Osteoblast (primary cell): Measurements from ENCODE around the gene LAMP2. TPM values are rescaled to one million over a fixed set of nuclear protein-coding genes. Genes with fewer than 3 reads are reported as not detected.
A peak's percentile ranks its signal among the peaks of the same experiment; 100 is the strongest.
"Not testable (repeated sequence)": the region's sequence is repeated elsewhere in the genome, so short reads cannot be mapped to it uniquely, and the experiment has no call there.

Source experiments
- DNase-seq: peaks from one replicate; pipeline ENCODE4 v3.0.0; 2011; ENCODE audit warnings: low spot score, mixed read lengths; ENCODE audit not compliant: insufficient read length; ENCODE audit errors: missing footprints
- H2AFZ ChIP-seq: 2 replicates; pipeline ENCODE4 v1.6.0; 2011; ENCODE audit warnings: mild to moderate bottlenecking, low read length
- H3K27ac ChIP-seq: 2 replicates; pipeline ENCODE4 v1.5.1; 2011; ENCODE audit warnings: mild to moderate bottlenecking, low read depth, low read length, moderate library complexity
- H3K27me3 ChIP-seq: 2 replicates; pipeline ENCODE4 v1.6.0; 2012; ENCODE audit warnings: mild to moderate bottlenecking, control low read depth, inconsistent platforms, low read length, moderate library complexity; ENCODE audit not compliant: insufficient read depth
- H3K36me3 ChIP-seq: 2 replicates; pipeline ENCODE4 v1.5.1; 2011; ENCODE audit warnings: mild to moderate bottlenecking, low read length, control low read depth, moderate library complexity; ENCODE audit not compliant: insufficient read depth
- H3K4me1 ChIP-seq: 2 replicates; pipeline ENCODE4 v1.5.1; 2011; ENCODE audit warnings: mild to moderate bottlenecking, low read length, control low read depth, moderate library complexity; ENCODE audit not compliant: insufficient read depth
- H3K4me2 ChIP-seq: 2 replicates; pipeline ENCODE4 v1.6.0; 2011; ENCODE audit warnings: mild to moderate bottlenecking, low read length; ENCODE audit not compliant: insufficient read depth
- H3K4me3 ChIP-seq: fragments of 200-600 bp; sonication (generic); 3 replicates; pipeline ENCODE4 v1.5.1; 2012; ENCODE audit warnings: mild to moderate bottlenecking, low read length, inconsistent platforms; ENCODE audit not compliant: insufficient read depth
- H3K79me2 ChIP-seq: 2 replicates; pipeline ENCODE4 v1.6.0; 2012; ENCODE audit warnings: mild to moderate bottlenecking, low read length, control low read depth, inconsistent platforms; ENCODE audit not compliant: insufficient read depth
- H3K9me3 ChIP-seq: 2 replicates; pipeline ENCODE4 v1.5.1; 2011; ENCODE audit warnings: low read depth, low read length, control low read depth
- H4K20me1 ChIP-seq: 2 replicates; pipeline ENCODE4 v1.6.0; 2012; ENCODE audit warnings: mild to moderate bottlenecking, low read length, control low read depth; ENCODE audit not compliant: insufficient read depth
- total RNA-seq: library from RNA; depleted of rRNA; stranded (reverse); fragments of >200 nt; gene quantifications from 2 replicates; pipeline ENCODE4 v1.2.3, GENCODE V29; 2012
- TF ChIP-seq, protein P1 (sequence below): IDR thresholded peaks from 2 replicates; pipeline ENCODE4 v1.5.1; 2011; ENCODE audit warnings: mild to moderate bottlenecking, low read depth, low read length, moderate library complexity; ENCODE audit errors: extremely low read depth

Gene LAMP2
- total RNA-seq, 1 donor, result 237 TPM

DNA sequence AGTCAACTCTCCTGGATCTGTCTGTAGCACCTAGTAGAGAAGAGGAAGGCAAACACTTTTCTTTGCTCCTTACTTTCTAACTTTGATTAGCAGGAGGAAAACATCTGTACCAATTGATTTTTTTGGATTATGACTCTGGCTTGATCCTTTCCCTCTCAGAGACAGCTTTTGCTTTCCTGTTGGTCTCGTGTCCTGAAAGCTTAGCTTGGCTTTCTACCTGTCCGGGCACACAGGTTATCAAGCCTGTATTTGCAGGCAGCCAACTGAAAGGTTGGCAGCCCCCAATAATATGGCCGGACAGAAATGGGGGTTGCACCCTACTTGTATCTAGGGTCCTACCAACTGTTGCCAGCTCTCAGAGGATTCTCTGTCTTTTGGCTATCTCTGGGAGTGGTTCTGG is 43.1 kb upstream of the LAMP2 start:
- Histone ChIP-seq H2AFZ (no peak overlapping the region), H3K9me3 (no peaks in the 10 kb centered on the region), H3K36me3 (peaks cover 4% of the 10 kb centered on the region), H3K27ac (no peak overlapping the region), H3K4me3 (no peak overlapping the region), H3K27me3 (no peaks in the 10 kb centered on the region), H4K20me1 (no peaks in the 10 kb centered on the region), H3K4me1 (no peaks in the 10 kb centered on the region), H3K4me2 (no peak overlapping the region), H3K79me2 (peaks cover 2% of the 10 kb centered on the region)
- no peak for DNase-seq
- TF ChIP-seq, protein P1, sequence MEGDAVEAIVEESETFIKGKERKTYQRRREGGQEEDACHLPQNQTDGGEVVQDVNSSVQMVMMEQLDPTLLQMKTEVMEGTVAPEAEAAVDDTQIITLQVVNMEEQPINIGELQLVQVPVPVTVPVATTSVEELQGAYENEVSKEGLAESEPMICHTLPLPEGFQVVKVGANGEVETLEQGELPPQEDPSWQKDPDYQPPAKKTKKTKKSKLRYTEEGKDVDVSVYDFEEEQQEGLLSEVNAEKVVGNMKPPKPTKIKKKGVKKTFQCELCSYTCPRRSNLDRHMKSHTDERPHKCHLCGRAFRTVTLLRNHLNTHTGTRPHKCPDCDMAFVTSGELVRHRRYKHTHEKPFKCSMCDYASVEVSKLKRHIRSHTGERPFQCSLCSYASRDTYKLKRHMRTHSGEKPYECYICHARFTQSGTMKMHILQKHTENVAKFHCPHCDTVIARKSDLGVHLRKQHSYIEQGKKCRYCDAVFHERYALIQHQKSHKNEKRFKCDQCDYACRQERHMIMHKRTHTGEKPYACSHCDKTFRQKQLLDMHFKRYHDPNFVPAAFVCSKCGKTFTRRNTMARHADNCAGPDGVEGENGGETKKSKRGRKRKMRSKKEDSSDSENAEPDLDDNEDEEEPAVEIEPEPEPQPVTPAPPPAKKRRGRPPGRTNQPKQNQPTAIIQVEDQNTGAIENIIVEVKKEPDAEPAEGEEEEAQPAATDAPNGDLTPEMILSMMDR, result no peak

DNA sequence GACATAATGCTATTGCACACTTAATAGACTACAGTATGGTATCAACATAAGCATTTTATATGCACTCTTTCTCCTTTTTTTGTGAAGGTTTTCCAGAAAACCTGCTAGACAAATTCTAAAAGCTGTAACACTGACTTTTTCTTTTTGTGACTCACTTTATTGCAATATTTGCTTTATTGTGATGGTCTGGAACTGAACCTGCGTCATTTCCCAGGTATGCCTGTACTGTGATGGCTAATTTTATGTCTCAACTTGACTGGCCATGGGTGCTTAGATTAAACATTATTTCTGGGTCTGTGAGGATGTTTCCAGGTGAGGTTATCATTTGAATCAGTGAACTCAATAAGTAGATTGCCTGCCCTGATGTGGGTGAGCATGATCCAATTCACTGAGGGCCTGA is 35.5 kb upstream of the LAMP2 start:
- H3K4me3 ChIP-seq, result no peak overlapping the region
- H3K79me2 ChIP-seq, result no peaks in the 10 kb centered on the region
- DNase-seq, result no peak
- no peaks in the 10 kb centered on the region for H3K27me3 ChIP-seq
- no peak overlapping the region for H2AFZ ChIP-seq
- TF ChIP-seq, protein P1, result no peak
- no peaks in the 10 kb centered on the region for H3K9me3 ChIP-seq
- H3K4me1 ChIP-seq, result no peaks in the 10 kb centered on the region
- H3K36me3 ChIP-seq, result no peaks in the 10 kb centered on the region
- no peak overlapping the region for H3K27ac ChIP-seq
- H4K20me1 ChIP-seq, result no peaks in the 10 kb centered on the region
- H3K4me2 ChIP-seq, result no peak overlapping the region

DNA sequence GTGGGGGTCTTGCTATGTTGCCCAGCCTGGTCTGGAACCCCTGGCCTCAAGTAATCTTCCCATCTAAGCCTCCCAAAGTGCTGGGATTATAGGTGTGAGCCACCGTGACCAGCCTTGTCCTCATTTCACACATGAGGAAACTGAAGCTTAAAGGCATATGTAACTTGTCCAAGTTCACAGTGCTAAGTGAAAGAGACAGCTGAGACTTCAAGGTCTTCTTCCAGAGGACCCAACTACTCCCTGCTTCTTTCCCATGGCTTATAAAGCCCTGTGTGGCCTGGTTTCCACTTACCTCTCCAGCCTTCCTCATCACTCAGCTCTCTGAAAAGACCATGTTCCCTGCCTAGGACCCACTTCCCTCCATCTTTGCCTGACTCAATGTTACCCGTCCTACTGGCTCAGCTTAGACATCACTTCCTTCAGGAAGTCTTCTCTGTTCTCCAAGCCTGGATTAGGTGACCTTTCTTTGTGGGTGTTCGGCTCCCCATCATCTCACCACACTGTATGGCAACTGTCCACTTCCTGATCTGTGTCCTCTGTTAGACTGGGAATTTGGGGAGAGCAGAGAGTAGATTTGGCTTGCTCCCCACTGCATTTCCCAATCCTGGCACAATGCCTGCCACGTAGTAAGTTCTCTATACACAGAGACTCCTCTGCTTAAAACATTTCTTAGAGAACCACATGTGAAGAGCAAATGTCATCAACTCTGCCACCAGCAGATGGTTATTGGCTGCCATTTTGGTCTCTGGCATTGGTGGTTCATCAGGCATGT is 30.4 kb upstream of the LAMP2 start:
- DNase-seq, result peak; percentile 30

DNA sequence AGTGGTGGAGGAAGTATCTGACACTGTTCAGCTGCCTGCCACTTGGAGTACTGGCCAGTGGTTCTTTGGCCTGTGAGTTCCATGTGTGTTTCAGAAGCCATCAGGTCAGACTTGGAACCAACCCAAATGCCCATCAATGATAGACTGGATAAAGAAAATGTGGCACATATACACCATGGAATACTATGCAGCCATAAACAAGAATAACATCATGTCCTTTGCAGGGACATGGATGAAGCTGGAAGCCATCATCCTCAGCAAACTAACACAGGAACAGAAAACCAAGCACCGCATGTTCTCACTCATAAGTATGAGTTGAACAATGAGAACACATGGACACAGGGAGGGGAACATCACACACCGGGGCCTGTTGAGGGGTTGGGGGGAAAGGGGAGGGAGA is 21.0 kb upstream of the LAMP2 start:
- not testable (repeated sequence) for DNase-seq, H2AFZ ChIP-seq, H3K27me3 ChIP-seq, H3K4me3 ChIP-seq, H3K4me2 ChIP-seq, H3K9me3 ChIP-seq, H3K79me2 ChIP-seq, H3K27ac ChIP-seq, H3K4me1 ChIP-seq, H3K36me3 ChIP-seq, H4K20me1 ChIP-seq

More for the DNA sequence above, 30.4 kb upstream of the LAMP2 start:
- H3K4me1 ChIP-seq, result no peaks in the 10 kb centered on the region
- no peak overlapping the region for H3K4me3 ChIP-seq
- H3K27ac ChIP-seq, result no peak overlapping the region
- TF ChIP-seq, protein P1, result no peak
- no peaks in the 10 kb centered on the region for H3K27me3 ChIP-seq
- no peaks in the 10 kb centered on the region for H3K79me2 ChIP-seq
- H2AFZ ChIP-seq, result peak overlapping the region; percentile 73
- no peaks in the 10 kb centered on the region for H3K36me3 ChIP-seq
- no peaks in the 10 kb centered on the region for H4K20me1 ChIP-seq
- no peak overlapping the region for H3K4me2 ChIP-seq
- H3K9me3 ChIP-seq, result no peaks in the 10 kb centered on the region
